ENCODE measurements around the gene PRDX3. TPM values are rescaled to one million over a fixed set of nuclear protein-coding genes. Genes with fewer than 3 reads are reported as not detected.
A peak's percentile ranks its signal among the peaks of the same experiment; 100 is the strongest.

PRDX3 gene
- polyA plus RNA-seq, 4 donors, result 134 to 222 (median 200) TPM

- no peak overlapping the region for H3K4me3 ChIP-seq (ENCODE audit: low read depth in 1 of 3, low read length in 3 of 3)
- H3K27ac ChIP-seq (ENCODE audit: low read depth in 1 of 3, low read length in 2 of 3), result peak overlapping the region in 2 of 3 donors; percentile 45 to 65
- 98 to 100% (median 100%) methylated on average over 1 of the region's 1 CpG for WGBS, 3 donors
- no peaks in the 10 kb centered on the region for H3K27me3 ChIP-seq (ENCODE audit: control insufficient read depth in 3 of 3, insufficient read depth in 3 of 3, low read length in 3 of 3)
- DNase-seq (no peak), FAIRE-seq (no peak)
- H3K36me3 ChIP-seq (ENCODE audit: control insufficient read depth in 3 of 3, insufficient read depth in 2 of 3, low read depth in 1 of 3, low read length in 3 of 3), result peaks cover 2 to 66% (median 6%) of the 10 kb centered on the region in 3 donors
- H3K9me3 ChIP-seq (ENCODE audit: control insufficient read depth in 2 of 2, insufficient read depth in 1 of 2, low read depth in 1 of 2, low read length in 1 of 2), result no peaks in the 10 kb centered on the region
- H3K4me1 ChIP-seq (ENCODE audit: control insufficient read depth in 3 of 3, insufficient read depth in 2 of 3, low read depth in 1 of 3, low read length in 2 of 3), result peaks cover 0 to 7% (median 0%) of the 10 kb centered on the region in 3 donors
Measured at GRCh38 chr10:119119400-119119799, 59.2 kb downstream of the PRDX3 start.

DNA sequence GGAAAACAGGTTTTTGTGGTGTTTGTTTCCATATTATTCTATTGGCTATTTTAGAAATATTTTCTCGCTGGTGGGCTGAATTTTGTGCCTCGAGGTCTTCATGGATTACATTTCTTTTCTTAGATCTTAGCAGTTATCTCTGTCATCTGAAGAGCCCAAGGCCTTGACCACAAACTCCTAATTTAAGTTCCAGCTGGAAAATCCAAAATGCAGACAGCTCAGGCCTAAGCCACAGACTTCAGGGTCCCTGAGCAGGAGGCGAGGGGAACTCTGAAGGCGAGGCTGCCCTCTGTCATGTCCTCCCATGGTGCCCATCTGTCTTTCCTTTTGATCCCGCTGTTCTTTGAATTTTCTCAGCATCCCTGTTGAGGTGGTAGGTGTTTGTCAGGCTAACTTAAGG lies 60.4 kb downstream of the PRDX3 start:
- no peaks in the 10 kb centered on the region for H3K27me3 ChIP-seq (ENCODE audit: control insufficient read depth in 3 of 3, insufficient read depth in 3 of 3, low read length in 3 of 3)
- 92 to 95% (median 93%) methylated on average over 5 of the region's 5 CpGs for WGBS, 3 donors
- no peaks in the 10 kb centered on the region for H3K9me3 ChIP-seq (ENCODE audit: control insufficient read depth in 2 of 2, insufficient read depth in 1 of 2, low read depth in 1 of 2, low read length in 1 of 2)
- H3K36me3 ChIP-seq (ENCODE audit: control insufficient read depth in 3 of 3, insufficient read depth in 2 of 3, low read depth in 1 of 3, low read length in 3 of 3), result peaks cover 2 to 62% (median 6%) of the 10 kb centered on the region in 3 donors
- H3K4me3 ChIP-seq (ENCODE audit: low read depth in 1 of 3, low read length in 3 of 3), result no peak overlapping the region
- no peak overlapping the region for H3K27ac ChIP-seq (ENCODE audit: low read depth in 1 of 3, low read length in 2 of 3)
- peaks cover 0 to 19% (median 0%) of the 10 kb centered on the region in 3 donors for H3K4me1 ChIP-seq (ENCODE audit: control insufficient read depth in 3 of 3, insufficient read depth in 2 of 3, low read depth in 1 of 3, low read length in 2 of 3)
- no peak for FAIRE-seq
- DNase-seq, result no peak

Other genes starting within 250 kb of the PRDX3 start
- under 1 TPM in 2 of 4 donors, not detected in 2; 0.50 to 0.61 TPM for gene NANOS1, start 149.1 kb downstream of the PRDX3 start, polyA plus RNA-seq
- gene EIF3A, start 98.0 kb downstream of the PRDX3 start, polyA plus RNA-seq, result 100 to 1,000 TPM in 1 of 4 donors, 10 to 100 TPM in 3; 41.8 to 143 (median 52.8) TPM
- gene DENND10, start 74.7 kb downstream of the PRDX3 start, polyA plus RNA-seq, result 10 to 100 TPM; 20.3 to 91.6 (median 30.8) TPM
- gene SFXN4, start 13.1 kb downstream of the PRDX3 start, polyA plus RNA-seq, result 10 to 100 TPM; 35.4 to 63.7 (median 54.4) TPM
- gene GRK5, start 28.8 kb upstream of the PRDX3 start, polyA plus RNA-seq, result 10 to 100 TPM; 21.6 to 50.5 (median 26.0) TPM